Medulla oblongata (tissue), 1 donor: ENCODE results near the gene IGFBP5.
A peak's percentile ranks its signal among the peaks of the same experiment; 100 is the strongest.

Source experiments
- DNase-seq: peaks from one replicate; pipeline ENCODE4 v3.0.0-alpha.2; 2015; ENCODE audit errors: extremely low spot score

IGFBP5 gene

GRCh38 chr2:216688731-216689340 is 6.5 kb downstream of the IGFBP5 start:
- DNase-seq = no peak

- no peak for DNase-seq
These were observed 7.7 kb downstream of the IGFBP5 start for GRCh38 chr2:216687646-216688045.

GRCh38 chr2:216687111-216687510 is 8.2 kb downstream of the IGFBP5 start:
- no peak for DNase-seq

GRCh38 chr2:216685327-216685875 is 9.9 kb downstream of the IGFBP5 start:
- no peak for DNase-seq

- DNase-seq = no peak
These were observed 11.5 kb downstream of the IGFBP5 start for GRCh38 chr2:216683846-216684245.

GRCh38 chr2:216681683-216682082 is 13.7 kb downstream of the IGFBP5 start:
- DNase-seq = no peak

GRCh38 chr2:216680951-216681629 is 14.3 kb downstream of the IGFBP5 start:
- no peak for DNase-seq

- no peak for DNase-seq
These were observed 15.7 kb downstream of the IGFBP5 start for GRCh38 chr2:216679658-216680024.

GRCh38 chr2:216678813-216679657 is 16.3 kb downstream of the IGFBP5 start:
- no peak for DNase-seq

- no peak for DNase-seq
These were observed 17.3 kb downstream of the IGFBP5 start for GRCh38 chr2:216678098-216678465.

GRCh38 chr2:216677439-216678097 is 17.8 kb downstream of the IGFBP5 start:
- no peak for DNase-seq

- DNase-seq = no peak
These were observed 18.7 kb downstream of the IGFBP5 start for GRCh38 chr2:216676630-216677029.

- no peak for DNase-seq
These were observed 21.0 kb downstream of the IGFBP5 start for GRCh38 chr2:216674376-216674775.

GRCh38 chr2:216673609-216674008 is 21.7 kb downstream of the IGFBP5 start:
- no peak for DNase-seq

- DNase-seq = no peak
These were observed 22.3 kb downstream of the IGFBP5 start for GRCh38 chr2:216673021-216673420.

GRCh38 chr2:216672466-216672865 is 22.9 kb downstream of the IGFBP5 start:
- no peak for DNase-seq

- no peak for DNase-seq
These were observed 23.5 kb downstream of the IGFBP5 start for GRCh38 chr2:216671791-216672343.

GRCh38 chr2:216671081-216671411 is 24.3 kb downstream of the IGFBP5 start:
- DNase-seq = no peak

GRCh38 chr2:216670266-216671080 is 24.9 kb downstream of the IGFBP5 start:
- DNase-seq = no peak

GRCh38 chr2:216666461-216667233 is 28.7 kb downstream of the IGFBP5 start:
- peak; percentile 89 for DNase-seq
